ENCODE results near the gene UNC80. TPM values are rescaled to one million over a fixed set of nuclear protein-coding genes. Genes with fewer than 3 reads are reported as not detected.
A peak's percentile ranks its signal among the peaks of the same experiment; 100 is the strongest.

The UNC80 gene
- total and polyA plus RNA-seq, 2 of the 13 experiments (the other 11 are each of a cell fraction or from before 2014, with no cell fraction given) = not detected

DNA sequence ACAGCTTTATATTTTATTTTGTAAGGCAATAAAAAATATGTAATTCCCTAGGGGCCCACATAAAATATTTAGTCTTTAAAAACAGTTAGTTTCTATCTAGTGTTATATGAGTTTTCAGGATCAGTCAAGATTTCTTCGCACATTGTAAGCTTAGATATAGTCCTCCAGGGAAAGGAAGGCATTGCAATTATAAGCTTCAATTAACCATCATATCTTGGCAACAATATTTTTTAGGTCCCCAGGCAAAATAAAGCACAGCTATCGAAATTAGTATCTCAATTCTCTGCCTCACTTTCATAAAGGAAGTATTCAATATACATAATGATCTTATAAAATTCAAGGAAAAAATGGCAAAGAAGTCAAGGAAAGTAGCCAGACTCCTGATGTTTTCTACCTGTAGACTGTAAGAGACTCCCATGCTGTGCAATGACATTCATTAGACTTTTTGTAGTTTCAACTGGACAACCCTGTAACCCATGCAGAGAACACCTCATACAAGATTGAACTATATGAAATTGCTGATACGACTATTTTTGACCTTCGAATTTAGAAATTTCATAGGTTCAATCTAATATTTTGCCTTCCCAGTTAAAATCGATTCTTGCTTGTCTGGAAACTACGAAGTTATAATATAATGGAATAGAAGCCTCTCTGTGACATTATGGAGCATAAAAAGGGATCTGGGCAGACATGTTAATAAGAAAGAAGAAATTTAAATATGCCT lies 96.8 kb downstream of the UNC80 start:
- H3K4me1 ChIP-seq (ENCODE audit: insufficient read depth, low read length) = no peaks in the 10 kb centered on the region
- no peak for TF ChIP-seq PITX1 (CRISPR knock-in tag; IDR thresholded peaks at IDR 0.05)
- TF ChIP-seq ZNF776 (CRISPR knock-in tag; IDR thresholded peaks at IDR 0.05) = no peak
- no peak for TF ChIP-seq CENPT (CRISPR knock-in tag; IDR thresholded peaks at IDR 0.05; ENCODE audit: low read depth)
- TF ChIP-seq TSC22D2 (CRISPR knock-in tag; IDR thresholded peaks at IDR 0.05; ENCODE audit: borderline replicate concordance) = no peak
- TF ChIP-seq SALL2 (CRISPR knock-in tag; IDR thresholded peaks at IDR 0.05) = no peak
- no peak for TF ChIP-seq BCLAF1 (IDR thresholded peaks at IDR 0.05)
- TF ChIP-seq ZNF562 (CRISPR knock-in tag; IDR thresholded peaks at IDR 0.05; ENCODE audit: borderline replicate concordance) = no peak
- TF ChIP-seq KLF6 (CRISPR knock-in tag; IDR thresholded peaks at IDR 0.05) = no peak
- peak; percentile 93 to 97 for TF ChIP-seq MAFK (conservative IDR thresholded peaks at IDR 0.05 in 1 of 2, IDR thresholded peaks at IDR 0.05 in 1 of 2; ENCODE audit: low read length in 2 of 2)
- TF ChIP-seq MAFF (IDR thresholded peaks at IDR 0.05; ENCODE audit: low read depth, low read length) = peak; percentile 95
- no peak for TF ChIP-seq ZKSCAN8 (CRISPR knock-in tag; IDR thresholded peaks at IDR 0.05; ENCODE audit: borderline replicate concordance)
- no peak for TF ChIP-seq TGIF2 (CRISPR knock-in tag; IDR thresholded peaks at IDR 0.05)
- TF ChIP-seq TOE1 (CRISPR knock-in tag; IDR thresholded peaks at IDR 0.05) = no peak
- intact Hi-C loops (cut with micrococcal nuclease; ENCODE audit: unreplicated experiment) (no loop called here), in situ Hi-C loops (cut with HindIII; ENCODE audit: extremely low pct_ligation_motif_present, low pct_unique_long_range_greater_than_20kb) (no loop called here)
- no peak overlapping the region for H3K4me3 ChIP-seq (replicated peaks in 1 of 3; ENCODE audit: insufficient read depth in 1 of 3, low read depth in 2 of 3, low read length in 3 of 3)
- H3K9ac ChIP-seq (ENCODE audit: insufficient read depth, low read depth, low read length) = no peak overlapping the region
- WGBS (ENCODE audit: low lambda C conversion rate) = 1% methylated on average over 6 of the region's 6 CpGs
- ChIA-PET POLR2A (no interaction called here), CTCF (ENCODE audit: low intra/inter-chr PET ratio, low total read pairs) (no interaction called here)
- ATAC-seq (no peak), FAIRE-seq (no peak), DNase-seq (ENCODE audit: low spot score) (no peak)
- H3K9me3 ChIP-seq (ENCODE audit: low read length) = no peaks in the 10 kb centered on the region
- H3K36me3 ChIP-seq (replicated peaks in 1 of 2; ENCODE audit: control insufficient read depth in 1 of 2, insufficient read depth in 2 of 2, low read length in 2 of 2) = no peaks in the 10 kb centered on the region
- BruUV-seq (replicated peaks) = no TSS peak
- H3K27me3 ChIP-seq (ENCODE audit: control insufficient read depth in 1 of 2, insufficient read depth in 2 of 2, low read length in 2 of 2) = no peaks in the 10 kb centered on the region
- no peak overlapping the region for H3K4me2 ChIP-seq (ENCODE audit: low read depth, low read length)
- no peaks in the 10 kb centered on the region for H4K20me1 ChIP-seq (ENCODE audit: insufficient read depth, low read length)
- no peaks in the 10 kb centered on the region for H3K79me2 ChIP-seq (ENCODE audit: insufficient read depth, low read length)
- H3K27ac ChIP-seq (ENCODE audit: extremely low read length, insufficient read depth, low read length) = no peak overlapping the region
- no peak overlapping the region for H2AFZ ChIP-seq (ENCODE audit: low read length)
